Endodermal cell (in vitro differentiated cells): Measurements from ENCODE around the gene CDC40. TPM values are rescaled to one million over a fixed set of nuclear protein-coding genes. Genes with fewer than 3 reads are reported as not detected.
A peak's percentile ranks its signal among the peaks of the same experiment; 100 is the strongest.

Experiments used
- DNase-seq: peaks from one replicate; pipeline ENCODE4 v3.0.0-alpha.2; 2017
- H3K27ac ChIP-seq: 2 replicates; pipeline ENCODE4 v1.5.1; 2013; ENCODE audit warnings: mild to moderate bottlenecking, low read depth, low read length, moderate library complexity
- H3K27me3 ChIP-seq: 2 replicates; pipeline ENCODE4 v1.6.1; 2013; ENCODE audit warnings: mild to moderate bottlenecking, low read length, moderate library complexity; ENCODE audit not compliant: insufficient read depth, control insufficient read depth, poor library complexity, severe bottlenecking
- H3K36me3 ChIP-seq: 2 replicates; pipeline ENCODE4 v1.7.0; 2013; ENCODE audit warnings: mild to moderate bottlenecking, low read length, moderate library complexity; ENCODE audit not compliant: control insufficient read depth, insufficient read depth
- H3K4me1 ChIP-seq: one replicate; pipeline ENCODE4 v1.7.0; 2013; ENCODE audit warnings: low read length; ENCODE audit not compliant: control insufficient read depth, insufficient read depth
- H3K4me3 ChIP-seq: 2 replicates; pipeline ENCODE4 v1.5.1; 2013; ENCODE audit warnings: mild to moderate bottlenecking, low read length, moderate library complexity
- H3K9ac ChIP-seq: 2 replicates; pipeline ENCODE4 v1.6.1; 2013; ENCODE audit warnings: mild to moderate bottlenecking, low read length, moderate library complexity; ENCODE audit not compliant: poor library complexity, severe bottlenecking; ENCODE audit errors: extremely low read depth
- H3K9me3 ChIP-seq: 2 replicates; pipeline ENCODE4 v1.6.1; 2013; ENCODE audit warnings: mild to moderate bottlenecking, low read length, moderate library complexity; ENCODE audit not compliant: control insufficient read depth
- H3K27ac Mint-ChIP-seq: 2 replicates; pipeline ENCODE4 v1.8.0; 2020; ENCODE audit warnings: mixed read lengths
- H3K27me3 Mint-ChIP-seq: 2 replicates; pipeline ENCODE4 v1.8.0; 2021; ENCODE audit warnings: mild to moderate bottlenecking, mixed read lengths; ENCODE audit not compliant: insufficient read depth
- H3K36me3 Mint-ChIP-seq: 2 replicates; pipeline ENCODE4 v1.8.0; 2020; ENCODE audit warnings: low read depth, mixed read lengths
- H3K4me1 Mint-ChIP-seq: 2 replicates; pipeline ENCODE4 v1.8.0; 2020; ENCODE audit warnings: mixed read lengths
- H3K4me3 Mint-ChIP-seq: 2 replicates; pipeline ENCODE4 v1.8.0; 2020; ENCODE audit warnings: mild to moderate bottlenecking, moderate library complexity, mixed read lengths
- H3K9me3 Mint-ChIP-seq: 2 replicates; pipeline ENCODE4 v1.8.0; 2020; ENCODE audit warnings: mild to moderate bottlenecking, mixed read lengths
- CTCF ChIP-seq: fragments of 200-600 bp; sonication (generic); conservative IDR thresholded peaks from 2 replicates; pipeline ENCODE4 v1.5.0; 2021; ENCODE audit warnings: antibody characterized with exemption, mild to moderate bottlenecking
- WGBS, 2 experiments: methylation state at CpG; one replicate each; pipeline versions ENCODE4 v1.1.5 to v1.1.7; 2013; ENCODE audit warnings: missing lambda C conversion rate in 2 of 2, mixed read lengths in 1 of 2; ENCODE audit not compliant: insufficient coverage in 1 of 2, insufficient read length in 1 of 2; 5-methylcytosine and 5-hydroxymethylcytosine counted together
- long read RNA-seq, 4 experiments: library from polyadenylated mRNA in 2 of 4; library from RNA in 1 of 4; library from capped mRNA in 1 of 4; stranded (forward) in 3 of 4; unstranded in 1 of 4; transcript quantifications; one replicate each; pipeline ENCODE4 v2.0.0, GENCODE V29; 2020 to 2021; ENCODE audit warnings: inconsistent platforms in 1 of 4
- polyA plus RNA-seq, 2 experiments: library from polyadenylated mRNA; stranded (reverse); fragments of 50-300 nt; gene quantifications; one replicate each; pipeline ENCODE4 v1.2.3, GENCODE V29; 2013
- total RNA-seq, 2 donors: library from RNA; stranded (reverse); fragmentation: NEBNext Ultra II Directional in 1 of 2; extraction: Animal tissue kit (Norgen Biotek cat#: 25700) in 1 of 2; gene quantifications; 2 replicates in 1 of 2; 3 replicates in 1 of 2; pipeline ENCODE4 v1.2.1, GENCODE V29; 2021

CDC40 gene
- total RNA-seq = 10 to 100 TPM; 25.7 to 26.8 TPM
- polyA plus RNA-seq (2013, experiment 1 of 2) = 21.8 TPM
- polyA plus RNA-seq (2013, experiment 2 of 2) = 21.3 TPM
- long read RNA-seq, experiment 1, partial matches to known transcripts = 0 of 9 reads
- long read RNA-seq, experiment 1, other reads (novel, unspliced or antisense) = 5 of 9 reads
- long read RNA-seq, experiment 2, transcript CDC40-201 (15 exons, 3,848 nt) = major isoform, 40 of 60 reads
- long read RNA-seq, experiment 2, partial matches to known transcripts = 6 of 60 reads
- long read RNA-seq, experiment 2, other reads (novel, unspliced or antisense) = 10 of 60 reads
- long read RNA-seq, experiment 3, transcript CDC40-201 (15 exons, 3,848 nt) = major isoform, 46 of 64 reads
- long read RNA-seq, experiment 3, partial matches to known transcripts = 13 of 64 reads
- long read RNA-seq, experiment 3, other reads (novel, unspliced or antisense) = 5 of 64 reads
- long read RNA-seq, experiment 4, transcript CDC40-201 (15 exons, 3,848 nt) = major isoform, 13 of 33 reads
- long read RNA-seq, experiment 4, partial matches to known transcripts = 19 of 33 reads
- long read RNA-seq, experiment 4, other reads (novel, unspliced or antisense) = 1 of 33 reads

- H3K4me1 Mint-ChIP-seq = peaks cover 4% of the 10 kb centered on the region
- H3K4me3 Mint-ChIP-seq = no peak within 1 kb of the TSS
- H3K27me3 Mint-ChIP-seq = no peaks in the 10 kb centered on the region
- H3K9me3 ChIP-seq = no peaks in the 10 kb centered on the region
- H3K36me3 ChIP-seq = no peaks in the 10 kb centered on the region
- no peaks in the 10 kb centered on the region for H3K27me3 ChIP-seq
- H3K4me1 ChIP-seq = no peaks in the 10 kb centered on the region
- H3K9me3 Mint-ChIP-seq = no peaks in the 10 kb centered on the region
- peak; percentile 85 for DNase-seq
- peak within 1 kb of the TSS; percentile 88 for H3K4me3 ChIP-seq
- peak within 1 kb of the TSS; percentile 72 for H3K9ac ChIP-seq
- H3K36me3 Mint-ChIP-seq = peaks cover under 1% of the 10 kb centered on the region
- no peak for TF ChIP-seq CTCF
- WGBS, 2 experiments = 0 to 2% methylated on average over 8 to 28 of the region's 28 CpGs
- peak within 1 kb of the TSS; percentile 97 for H3K27ac ChIP-seq
- H3K27ac Mint-ChIP-seq = peak within 1 kb of the TSS; percentile 98
Observed at GRCh38 chr6:110180228-110181008, at the start of gene CDC40. CDC40 (plus strand) TSS chr6:110180427; CDS start chr6:110180445, 18 bp downstream.

DNA sequence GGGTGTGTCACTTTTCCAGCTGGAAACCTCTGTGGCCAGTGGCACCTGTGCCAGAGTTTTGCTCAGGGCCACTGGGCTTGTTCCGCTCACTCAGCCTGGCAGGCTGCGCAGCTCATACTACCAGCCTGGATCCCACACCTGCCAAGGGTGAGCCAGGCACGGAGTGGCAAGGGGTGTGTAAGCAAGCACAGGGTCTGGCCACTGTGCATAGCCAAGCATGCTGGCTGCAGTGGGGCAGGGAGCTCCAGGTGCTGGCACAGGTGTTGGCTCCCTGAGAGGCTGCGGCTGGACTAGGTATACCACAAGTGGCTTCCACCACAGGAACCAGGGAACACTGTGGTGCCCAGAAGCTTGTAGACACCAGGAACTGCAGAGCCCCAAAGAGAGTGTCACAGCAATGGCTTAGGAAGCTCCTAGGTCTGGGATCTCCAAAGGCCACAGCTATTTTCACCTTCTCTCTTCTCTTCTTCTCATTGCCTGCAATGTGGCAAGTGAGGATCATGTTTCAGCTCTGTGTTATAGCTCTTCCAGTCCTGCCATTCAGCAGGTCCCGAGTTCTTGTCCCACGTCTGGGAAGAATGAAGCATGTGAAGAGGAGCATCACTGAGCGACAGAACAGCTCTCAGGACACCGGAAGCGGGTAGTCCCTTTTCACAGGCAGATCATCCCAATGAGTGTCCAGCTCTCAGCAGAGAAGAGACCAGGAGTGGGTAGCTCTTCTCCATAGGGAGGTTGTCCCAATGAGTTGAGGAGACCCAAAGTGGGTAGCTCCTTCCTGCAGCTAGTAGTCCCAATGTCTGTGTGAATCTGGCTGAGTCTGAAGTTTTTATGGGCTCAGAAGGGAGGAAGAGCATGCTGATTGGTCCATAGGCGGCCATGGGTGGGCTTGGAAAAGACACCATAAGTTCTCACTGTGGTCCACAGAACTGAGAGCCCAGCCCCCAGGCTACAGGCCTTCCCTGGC lies 42.0 kb upstream of the CDC40 start:
- no peak overlapping the region for H3K27ac Mint-ChIP-seq
- peaks cover 59% of the 10 kb centered on the region for H3K9me3 ChIP-seq
- 96 to 97% methylated on average over 5 to 10 of the region's 10 CpGs for WGBS, 2 experiments
- no peaks in the 10 kb centered on the region for H3K4me1 Mint-ChIP-seq
- H3K27me3 Mint-ChIP-seq = no peaks in the 10 kb centered on the region
- TF ChIP-seq CTCF = no peak
- no peak overlapping the region for H3K4me3 ChIP-seq
- no peaks in the 10 kb centered on the region for H3K4me1 ChIP-seq
- H3K27ac ChIP-seq = no peak overlapping the region
- no peak overlapping the region for H3K9ac ChIP-seq
- peaks cover 35% of the 10 kb centered on the region for H3K9me3 Mint-ChIP-seq
- H3K36me3 Mint-ChIP-seq = peaks cover 40% of the 10 kb centered on the region
- peaks cover 15% of the 10 kb centered on the region for H3K36me3 ChIP-seq
- DNase-seq = no peak
- H3K27me3 ChIP-seq = no peaks in the 10 kb centered on the region
- H3K4me3 Mint-ChIP-seq = no peak overlapping the region
